IPS-18c (cell line): Measurements from ENCODE around the gene OLFM4.
"Not testable (repeated sequence)": the region's sequence is repeated elsewhere in the genome, so short reads cannot be mapped to it uniquely, and the experiment has no call there.

Experiments used
- H3K4me3 ChIP-seq: 2 replicates; pipeline ENCODE4 v1.7.0; 2013; ENCODE audit warnings: low read depth, mild to moderate bottlenecking, low read length, moderate library complexity; ENCODE audit not compliant: insufficient read depth
- H3K9me3 ChIP-seq: one replicate; pipeline ENCODE4 v1.6.1; 2013; ENCODE audit warnings: mild to moderate bottlenecking, low read length, moderate library complexity; ENCODE audit not compliant: control insufficient read depth, insufficient read depth

OLFM4 gene

GRCh38 chr13:53010374-53011105 lies 18.1 kb upstream of the OLFM4 start:
- Histone ChIP-seq H3K9me3 (no peaks in the 10 kb centered on the region), H3K4me3 (no peak overlapping the region)

- no peaks in the 10 kb centered on the region for H3K9me3 ChIP-seq
- no peak overlapping the region for H3K4me3 ChIP-seq
These were observed 15.9 kb upstream of the OLFM4 start for GRCh38 chr13:53012707-53013106.

GRCh38 chr13:53013113-53013512 lies 15.5 kb upstream of the OLFM4 start:
- H3K9me3 ChIP-seq = no peaks in the 10 kb centered on the region
- no peak overlapping the region for H3K4me3 ChIP-seq

- not testable (repeated sequence) for H3K4me3 ChIP-seq
These were observed 14.6 kb upstream of the OLFM4 start for GRCh38 chr13:53014018-53014417.

GRCh38 chr13:53014495-53015443 lies 13.8 kb upstream of the OLFM4 start:
- Histone ChIP-seq H3K4me3 (no peak overlapping the region), H3K9me3 (no peaks in the 10 kb centered on the region)

More at GRCh38 chr13:53014018-53014417, 14.6 kb upstream of the OLFM4 start:
- H3K9me3 ChIP-seq = not testable (repeated sequence)

- no peaks in the 10 kb centered on the region for H3K9me3 ChIP-seq
- no peak overlapping the region for H3K4me3 ChIP-seq
These were observed 12.6 kb upstream of the OLFM4 start for GRCh38 chr13:53015971-53016370.

GRCh38 chr13:53017433-53017970 lies 11.1 kb upstream of the OLFM4 start:
- H3K4me3 ChIP-seq = no peak overlapping the region
- H3K9me3 ChIP-seq = no peaks in the 10 kb centered on the region

- no peak overlapping the region for H3K4me3 ChIP-seq
- H3K9me3 ChIP-seq = no peaks in the 10 kb centered on the region
These were observed 9.6 kb upstream of the OLFM4 start for GRCh38 chr13:53018690-53019647.

GRCh38 chr13:53020764-53021335 lies 7.8 kb upstream of the OLFM4 start:
- no peak overlapping the region for H3K4me3 ChIP-seq

GRCh38 chr13:53023246-53023645 lies 5.4 kb upstream of the OLFM4 start:
- Histone ChIP-seq H3K9me3 (no peaks in the 10 kb centered on the region), H3K4me3 (no peak overlapping the region)

More at GRCh38 chr13:53020764-53021335, 7.8 kb upstream of the OLFM4 start:
- H3K9me3 ChIP-seq = no peaks in the 10 kb centered on the region

GRCh38 chr13:53028063-53028462 lies 550 bp upstream of the OLFM4 start:
- no peak overlapping the region for H3K4me3 ChIP-seq
- H3K9me3 ChIP-seq = no peaks in the 10 kb centered on the region

GRCh38 chr13:53032849-53033248 lies 4.2 kb downstream of the OLFM4 start:
- Histone ChIP-seq H3K4me3 (no peak overlapping the region), H3K9me3 (no peaks in the 10 kb centered on the region)

GRCh38 chr13:53038993-53039392 lies 10.4 kb downstream of the OLFM4 start:
- Histone ChIP-seq H3K4me3 (no peak overlapping the region), H3K9me3 (no peaks in the 10 kb centered on the region)

GRCh38 chr13:53041968-53042516 lies 13.4 kb downstream of the OLFM4 start:
- Histone ChIP-seq H3K4me3 (no peak overlapping the region), H3K9me3 (no peaks in the 10 kb centered on the region)

GRCh38 chr13:53042877-53043276 lies 14.3 kb downstream of the OLFM4 start:
- Histone ChIP-seq H3K9me3 (no peaks in the 10 kb centered on the region), H3K4me3 (no peak overlapping the region)

- no peaks in the 10 kb centered on the region for H3K9me3 ChIP-seq
- H3K4me3 ChIP-seq = no peak overlapping the region
These were observed 14.8 kb downstream of the OLFM4 start for GRCh38 chr13:53043398-53043797.
